Heart right ventricle (tissue), 16 donors: ENCODE results near the gene TMEM273. TPM values are rescaled to one million over a fixed set of nuclear protein-coding genes. Genes with fewer than 3 reads are reported as not detected.

Experiments
- ATAC-seq, 8 donors: fragments of 200-7000 bp; cut with Tn5 transposase; one replicate each; pipeline ENCODE4 v1.9.1; 2020; ENCODE audit warnings: mild to moderate bottlenecking in 8 of 8, moderate library complexity in 8 of 8, moderate number of reproducible peaks in 1 of 8
- DNase-seq, 2 donors: peaks; one replicate each; pipeline ENCODE4 v3.0.0-alpha.2; 2020
- H3K27ac ChIP-seq, 10 donors: fragments of 200-600 bp; sonication (generic) in 2 of 10; one replicate each; pipeline versions ENCODE4 v1.5.0 to v1.8.0; 2020 to 2022; ENCODE audit warnings: mild to moderate bottlenecking in 3 of 10
- H3K27me3 ChIP-seq, 7 donors: fragments of 200-600 bp; one replicate each; pipeline ENCODE4 v1.8.0; 2021 to 2022; ENCODE audit warnings: mild to moderate bottlenecking in 2 of 7
- H3K36me3 ChIP-seq, 9 donors: fragments of 200-600 bp; sonication (generic) in 1 of 9; one replicate each; pipeline versions ENCODE4 v1.5.0 to v1.8.0; 2020 to 2022; ENCODE audit warnings: mild to moderate bottlenecking in 2 of 9
- H3K4me1 ChIP-seq, 9 donors: fragments of 200-600 bp; sonication (generic) in 1 of 9; one replicate each; pipeline versions ENCODE4 v1.5.0 to v1.8.0; 2020 to 2022; ENCODE audit warnings: mild to moderate bottlenecking in 4 of 9
- H3K4me3 ChIP-seq, 10 donors: fragments of 200-600 bp; sonication (generic) in 2 of 10; one replicate each; pipeline versions ENCODE4 v1.5.0 to v1.8.0; 2020 to 2022; ENCODE audit warnings: mild to moderate bottlenecking in 7 of 10, moderate library complexity in 2 of 10
- H3K9me3 ChIP-seq, 11 donors: fragments of 200-600 bp in 10 of 11; sonication (generic) in 2 of 11; one replicate each; pipeline versions ENCODE4 v1.5.0 to v1.8.0; 2013 to 2022; ENCODE audit warnings: mild to moderate bottlenecking in 2 of 11, control low read depth in 1 of 11, moderate library complexity in 1 of 11
- CTCF ChIP-seq, 9 donors: fragments of 200-600 bp; sonication (generic) in 2 of 9; IDR thresholded peaks; one replicate each; pipeline versions ENCODE4 v1.5.0 to v1.8.0; 2021 to 2022; ENCODE audit warnings: antibody characterized with exemption in 9 of 9, mild to moderate bottlenecking in 5 of 9, moderate library complexity in 1 of 9
- WGBS, 2 donors: extraction: QIAGEN DNeasy Blood & Tissue Kit; methylation state at CpG; one replicate each; pipeline ENCODE4 v1.1.7; 2013; ENCODE audit warnings: inconsistent platforms in 1 of 2; 5-methylcytosine and 5-hydroxymethylcytosine counted together
- intact Hi-C, 10 donors: fragments of 100-400 bp; cut with DNase I; formaldehyde crosslinking; loops; one replicate each; pipeline versions ENCODE4 v1.11.1 to v1.14.2; 2022
- polyA plus RNA-seq, 2 donors: library from polyadenylated mRNA; stranded (reverse); fragments of 200-250 nt; gene quantifications; one replicate each; pipeline ENCODE4 v1.2.3, GENCODE V29; 2013
- total RNA-seq, 10 donors: library from RNA; stranded (reverse); fragmentation: NEBNext Ultra II Directional in 3 of 10; extraction: Animal tissue kit (Norgen Biotek cat#: 25700) in 3 of 10; gene quantifications; one replicate each; pipeline versions ENCODE4 v1.2.1 to v1.2.4, GENCODE V29; 2021 to 2023
- donor health status: Arrhythmogenic right ventricular cardiomyopathy.
- donor health status: ischemic (EF 13 %, LVEDD 7.1; RV severe dilation, severe dysfunction).
- donor health status: healthy with polysubstance abuse.
- donor health status: DM: no; HTN: yes; CAD: no.
- donor health status: DM: no; HTN: no; CAD: no.
- donor health status: ischemic (EF 25% LVEDD 6.9; RV normal size, moderate dysfunction).
- donor health status: ischemic (EF 25% LVEDD 5.7; RV mildly dilated, moderate dysfunction).
- donor health status: healthy.
- donor health status: DM: yes; HTN: yes; CAD: no.
- donor health status: Ischemic cardiomyopathy.
- donor health status: ischemic (EF 35%, LVEDD 5.7; RV mildly dilated, moderate dysfunction).
- donor health status: nonischemic (EF 11% LVEDD 7.7; RV severe dilation, severe dysfunction).
- donor health status: DM: yes; HTN: yes; CAD: no.
- donor health status: PGD.
- donor health status: ischemic (EF 29% LVEDD 5.4; RV normal size, mild dysfunction).
- donor health status: nonischemic (EF 23%, LVEDD 6.1; RV moderate dilation, normal function).

Gene TMEM273
- total and polyA plus RNA-seq, 12 donors, result 10.9 to 28.5 (median 19.0) TPM

GRCh38 chr10:49207936-49208487, 19.8 kb upstream of the TMEM273 start:
- ATAC-seq (peak in 7 of 8 donors; percentile 28 to 67 (median 49)), DNase-seq (no peak)
- intact Hi-C loops, result no loop called here
- Histone ChIP-seq H3K27me3 (peaks cover 0 to 8% (median 0%) of the 10 kb centered on the region in 7 donors), H3K9me3 (peaks cover 0 to 9% (median 0%) of the 10 kb centered on the region in 11 donors), H3K4me3 (no peak overlapping the region), H3K36me3 (no peaks in the 10 kb centered on the region), H3K4me1 (peaks cover 0 to 12% (median 0%) of the 10 kb centered on the region in 9 donors), H3K27ac (no peak overlapping the region)
- WGBS, 2 donors, result 52 to 57% methylated on average over 9 of the region's 9 CpGs
- no peak for TF ChIP-seq CTCF (IDR thresholded peaks at IDR 0.05)

DNA sequence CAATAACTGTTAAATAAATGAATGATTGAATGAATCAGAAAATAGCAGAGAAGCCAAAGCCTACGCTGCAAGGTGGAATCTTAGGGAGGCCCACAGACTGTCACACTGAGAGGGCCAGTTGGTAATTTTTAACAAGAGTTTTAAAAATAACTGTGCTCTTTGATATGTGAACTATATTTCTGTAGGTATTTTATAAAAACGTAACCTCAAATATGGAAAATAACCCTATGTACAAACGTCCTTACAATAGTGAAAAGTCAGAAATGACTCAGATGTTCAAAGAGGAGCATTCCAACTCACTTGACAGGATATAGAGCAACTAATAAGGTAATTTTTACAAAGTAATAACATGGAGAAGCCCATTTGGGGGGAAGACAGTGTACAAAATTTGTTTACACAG, 18.9 kb upstream of the TMEM273 start:
- Histone ChIP-seq H3K27me3 (peaks cover 0 to 8% (median 0%) of the 10 kb centered on the region in 7 donors), H3K4me3 (no peak overlapping the region), H3K36me3 (no peaks in the 10 kb centered on the region), H3K9me3 (peaks cover 0 to 9% (median 0%) of the 10 kb centered on the region in 11 donors), H3K4me1 (peaks cover 0 to 12% (median 0%) of the 10 kb centered on the region in 9 donors), H3K27ac (no peak overlapping the region)
- intact Hi-C loops, result no loop called here
- TF ChIP-seq CTCF (IDR thresholded peaks at IDR 0.05), result no peak
- DNase-seq (no peak), ATAC-seq (no peak)
- WGBS, 2 donors, result 91 to 94% methylated on average over 3 of the region's 3 CpGs

DNA sequence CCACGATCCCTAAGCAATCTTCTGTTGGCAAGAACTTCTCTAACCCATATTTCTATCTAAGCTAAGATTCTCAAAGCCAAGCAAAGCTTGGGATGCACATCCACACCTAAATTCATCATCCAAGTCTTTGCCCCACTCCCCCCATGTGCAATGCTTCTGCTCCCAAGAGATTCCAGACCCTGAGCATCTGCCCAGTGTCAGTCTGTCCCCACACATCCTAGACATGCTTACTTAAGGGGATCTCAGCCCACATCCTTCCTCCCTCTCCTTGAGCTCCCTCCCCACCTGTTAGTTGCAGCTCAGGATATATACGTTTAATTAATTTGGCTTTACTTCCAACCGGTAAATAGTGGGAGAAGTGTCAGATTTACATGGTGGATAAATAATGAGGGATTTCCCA, 17.0 kb upstream of the TMEM273 start:
- no peak for TF ChIP-seq CTCF (IDR thresholded peaks at IDR 0.05)
- DNase-seq, result no peak
- H3K36me3 ChIP-seq, result no peaks in the 10 kb centered on the region
- H3K4me1 ChIP-seq, result peaks cover 0 to 12% (median 0%) of the 10 kb centered on the region in 9 donors
- H3K27ac ChIP-seq, result no peak overlapping the region
- H3K27me3 ChIP-seq, result peaks cover 0 to 8% (median 0%) of the 10 kb centered on the region in 7 donors
- intact Hi-C loops, result no loop called here
- H3K9me3 ChIP-seq, result peaks cover 0 to 9% (median 0%) of the 10 kb centered on the region in 11 donors
- 68 to 72% methylated on average over 3 of the region's 3 CpGs for WGBS, 2 donors
- no peak overlapping the region for H3K4me3 ChIP-seq
- no peak for ATAC-seq

DNA sequence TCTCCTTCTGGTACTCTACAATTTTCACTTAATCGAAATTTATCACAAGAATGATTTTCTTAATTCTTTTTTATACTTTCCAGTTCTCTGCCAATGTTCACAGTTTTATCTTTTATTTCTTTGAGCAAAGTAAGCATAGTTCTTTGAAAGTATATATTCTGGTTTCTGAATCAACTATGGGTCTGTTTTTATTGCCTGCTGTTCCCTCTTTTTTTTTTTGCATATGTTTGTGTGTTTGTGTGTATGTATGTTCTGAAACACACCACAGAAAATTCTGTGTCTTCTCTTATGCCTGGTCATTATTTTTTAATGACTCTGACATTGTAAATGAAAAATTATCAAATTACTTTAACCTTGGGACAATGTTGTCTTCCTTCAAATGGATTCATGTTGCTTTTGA, 15.9 kb upstream of the TMEM273 start:
- Histone ChIP-seq H3K27me3 (peaks cover 0 to 8% (median 0%) of the 10 kb centered on the region in 7 donors), H3K4me1 (peaks cover 0 to 12% (median 0%) of the 10 kb centered on the region in 9 donors), H3K9me3 (peaks cover 0 to 9% (median 0%) of the 10 kb centered on the region in 11 donors), H3K36me3 (no peaks in the 10 kb centered on the region), H3K27ac (no peak overlapping the region), H3K4me3 (no peak overlapping the region)
- DNase-seq (no peak), ATAC-seq (no peak)
- WGBS, 2 donors, result 82 to 89% methylated on average over 1 of the region's 1 CpG
- no peak for TF ChIP-seq CTCF (IDR thresholded peaks at IDR 0.05)
- intact Hi-C loops, result no loop called here
